ENCODE data around the gene CHRM1.
A peak's percentile ranks its signal among the peaks of the same experiment; 100 is the strongest.

The CHRM1 gene

GRCh38 chr11:62902932-62903331 is 18.2 kb downstream of the CHRM1 start:
- DNase-seq: no peak

- DNase-seq: no peak
Measured at GRCh38 chr11:62898027-62898426, 23.1 kb downstream of the CHRM1 start.

- no peak for DNase-seq
Measured at GRCh38 chr11:62897311-62897710, 23.9 kb downstream of the CHRM1 start.

- no peak for DNase-seq
Measured at GRCh38 chr11:62896049-62896448, 25.1 kb downstream of the CHRM1 start.

- DNase-seq: no peak
Measured at GRCh38 chr11:62895501-62895900, 25.7 kb downstream of the CHRM1 start.

- DNase-seq: no peak
Measured at GRCh38 chr11:62892077-62892922, 28.9 kb downstream of the CHRM1 start.

GRCh38 chr11:62889484-62890437 is 31.4 kb downstream of the CHRM1 start:
- no peak for DNase-seq

- DNase-seq: no peak
Measured at GRCh38 chr11:62889126-62889483, 32.1 kb downstream of the CHRM1 start.

- DNase-seq: no peak
Measured at GRCh38 chr11:62888406-62888805, 32.8 kb downstream of the CHRM1 start.

- DNase-seq: no peak
Measured at GRCh38 chr11:62885137-62885750, 35.9 kb downstream of the CHRM1 start.

GRCh38 chr11:62883673-62884072 is 37.5 kb downstream of the CHRM1 start:
- DNase-seq: no peak

- DNase-seq: no peak
Measured at GRCh38 chr11:62882788-62883501, 38.2 kb downstream of the CHRM1 start.

- DNase-seq: no peak
Measured at GRCh38 chr11:62882431-62882749, 38.8 kb downstream of the CHRM1 start.

- peak; percentile 91 for DNase-seq
Measured at GRCh38 chr11:62881579-62882430, 39.4 kb downstream of the CHRM1 start.

- DNase-seq: peak; percentile 85
Measured at GRCh38 chr11:62880803-62881578, 40.2 kb downstream of the CHRM1 start, which contains the start of gene SLC3A2. Gene SLC3A2, plus strand, starts transcription at chr11:62880896. Its CDS starts 128 bp downstream, at chr11:62881024.

- no peak for DNase-seq
Measured at GRCh38 chr11:62880231-62880802, 40.8 kb downstream of the CHRM1 start.

- DNase-seq: no peak
Measured at GRCh38 chr11:62879235-62879978, 41.8 kb downstream of the CHRM1 start.

- no peak for DNase-seq
Measured at GRCh38 chr11:62876712-62877111, 44.5 kb downstream of the CHRM1 start.

GRCh38 chr11:62875698-62876478 is 45.3 kb downstream of the CHRM1 start:
- DNase-seq: no peak

All from COR-L47 (cell line).